Neural cell (in vitro differentiated cells): ENCODE results near the gene SGPP2. TPM values are rescaled to one million over a fixed set of nuclear protein-coding genes. Genes with fewer than 3 reads are reported as not detected.

ENCODE experiments used
- H2AFZ ChIP-seq: fragments of 200-600, 300-800 bp; sonication (generic), shearing (Covaris generic); 2 replicates; pipeline ENCODE4 v1.6.0; 2014; ENCODE audit warnings: low read depth, mild to moderate bottlenecking, antibody characterized with exemption, low read length, moderate library complexity
- H3F3A ChIP-seq: fragments of 200-600 bp; shearing (Covaris generic); 2 replicates; pipeline ENCODE4 v1.6.1; 2016; ENCODE audit warnings: mild to moderate bottlenecking, moderate library complexity, mixed read lengths, antibody characterized with exemption, low read length; ENCODE audit not compliant: insufficient read depth, poor library complexity, severe bottlenecking
- H3K27ac ChIP-seq: fragments of 200-600, 300-800 bp; sonication (generic), shearing (Covaris generic); 2 replicates; pipeline ENCODE4 v1.5.1; 2014; ENCODE audit warnings: mild to moderate bottlenecking, low read length, moderate library complexity
- H3K27me3 ChIP-seq: fragments of 300-800, 200-600 bp; sonication (generic), shearing (Covaris generic); 2 replicates; pipeline ENCODE4 v1.6.0; 2014; ENCODE audit warnings: mild to moderate bottlenecking, low read depth, low read length, moderate library complexity; ENCODE audit not compliant: insufficient read depth
- H3K36me3 ChIP-seq: fragments of 300-800, 200-600 bp; sonication (generic), shearing (Covaris generic); 2 replicates; pipeline ENCODE4 v1.5.1; 2014; ENCODE audit warnings: mild to moderate bottlenecking, antibody characterized with exemption, low read length, moderate library complexity; ENCODE audit not compliant: insufficient read depth
- H3K4me2 ChIP-seq: fragments of 300-800, 200-600 bp; sonication (generic), shearing (Covaris generic); 2 replicates; pipeline ENCODE4 v1.6.0; 2014; ENCODE audit warnings: mild to moderate bottlenecking, low read length
- H3K4me3 ChIP-seq: fragments of 300-800, 200-600 bp; sonication (generic), shearing (Covaris generic); 2 replicates; pipeline ENCODE4 v1.5.1; 2014; ENCODE audit warnings: mild to moderate bottlenecking, low read length, moderate library complexity
- H3K79me2 ChIP-seq: fragments of 200-600 bp; shearing (Covaris generic); replicated peaks from 2 replicates; pipeline ENCODE4 v1.6.0; 2014; ENCODE audit warnings: mild to moderate bottlenecking, low read length, moderate library complexity; ENCODE audit not compliant: insufficient read depth
- H3K9ac ChIP-seq: fragments of 300-800, 200-600 bp; sonication (generic), shearing (Covaris generic); 2 replicates; pipeline ENCODE4 v1.6.1; 2016; ENCODE audit warnings: mild to moderate bottlenecking, low read length, mixed read lengths
- H3K9me2 ChIP-seq: fragments of 200-600 bp; shearing (Covaris generic); 2 replicates; pipeline ENCODE4 v1.6.1; 2016; ENCODE audit warnings: mild to moderate bottlenecking, low read length, mixed read lengths; ENCODE audit not compliant: insufficient read depth
- H3K9me3 ChIP-seq: fragments of 200-600, 300-800 bp; sonication (generic), shearing (Covaris generic); 2 replicates; pipeline ENCODE4 v1.6.1; 2016; ENCODE audit warnings: mild to moderate bottlenecking, mixed run types, low read length, moderate library complexity, mixed read lengths
- H4K20me1 ChIP-seq: fragments of 200-600 bp; shearing (Covaris generic); 2 replicates; pipeline ENCODE4 v1.6.1; 2016; ENCODE audit warnings: mild to moderate bottlenecking, mixed run types; ENCODE audit not compliant: insufficient read depth
- EP300 ChIP-seq: fragments of 450-650 bp; conservative IDR thresholded peaks from 2 replicates; pipeline ENCODE4 v1.6.1; 2014; ENCODE audit warnings: antibody characterized with exemption, mild to moderate bottlenecking, moderate library complexity; ENCODE audit not compliant: poor library complexity, severe bottlenecking
- EZH2 ChIP-seq: fragments of 200-600, 300-800 bp; shearing (Covaris generic), sonication (generic); IDR thresholded peaks from 2 replicates; pipeline ENCODE4 v1.6.1; 2014; ENCODE audit warnings: antibody characterized with exemption, low read length, borderline replicate concordance, mild to moderate bottlenecking; ENCODE audit not compliant: insufficient read depth, poor library complexity, severe bottlenecking
- MXI1 ChIP-seq: fragments of 450-650 bp; conservative IDR thresholded peaks from 2 replicates; pipeline ENCODE4 v1.6.1; 2014; ENCODE audit warnings: antibody characterized with exemption, mild to moderate bottlenecking; ENCODE audit not compliant: poor library complexity, severe bottlenecking
- POLR2AphosphoS5 ChIP-seq: IDR thresholded peaks from 2 replicates; pipeline ENCODE4 v1.6.1; 2012
- RAD21 ChIP-seq: fragments of 450-650 bp; conservative IDR thresholded peaks from 2 replicates; pipeline ENCODE4 v1.6.1; 2014; ENCODE audit warnings: antibody characterized with exemption, mild to moderate bottlenecking, moderate library complexity
- SMC3 ChIP-seq: fragments of 450-650 bp; conservative IDR thresholded peaks from 2 replicates; pipeline ENCODE4 v1.6.1; 2014; ENCODE audit warnings: antibody characterized with exemption, mild to moderate bottlenecking, moderate library complexity; ENCODE audit not compliant: poor library complexity
- TAF1 ChIP-seq: IDR thresholded peaks from 2 replicates; pipeline ENCODE4 v1.6.1; 2012; ENCODE audit warnings: low read depth
- polyA plus RNA-seq: library from polyadenylated mRNA; depleted of rRNA; stranded (reverse); fragments of >200 nt; gene quantifications from 2 replicates; pipeline ENCODE4 v1.2.3, GENCODE V29; 2014
- TF ChIP-seq, protein P1 (sequence below): IDR thresholded peaks from 2 replicates; pipeline ENCODE4 v1.6.1; 2012; ENCODE audit warnings: borderline replicate concordance
- TF ChIP-seq, protein P2 (sequence below): fragments of 450-650 bp; IDR thresholded peaks from 2 replicates; pipeline ENCODE4 v1.5.1; 2014; ENCODE audit warnings: antibody characterized with exemption, mild to moderate bottlenecking, moderate library complexity; ENCODE audit not compliant: poor library complexity, severe bottlenecking

SGPP2 gene
- polyA plus RNA-seq, 1 donor from 2014 or later: 0.38 TPM

DNA sequence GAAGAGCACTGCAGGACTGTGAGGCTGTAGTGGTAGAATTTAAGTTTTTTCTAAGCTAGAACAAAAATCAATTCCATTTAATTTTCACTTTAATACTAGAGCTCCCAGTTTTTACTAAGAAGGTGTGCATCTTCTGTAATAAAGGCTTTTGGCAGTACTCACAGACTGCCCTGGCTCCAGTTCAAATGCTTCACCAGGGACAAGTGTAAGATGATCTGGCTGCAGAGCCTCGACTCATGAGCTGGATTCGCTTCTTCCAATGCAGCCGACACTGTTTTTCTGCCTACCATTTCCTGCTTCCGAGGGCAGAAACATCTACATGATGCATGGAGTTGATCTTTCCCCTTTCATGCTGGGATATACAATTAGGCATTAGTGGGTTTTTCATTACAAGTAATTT lies 144.5 kb downstream of the SGPP2 start:
- TF ChIP-seq TAF1 (no peak), EP300 (no peak), SMC3 (no peak), MXI1 (no peak), POLR2AphosphoS5 (no peak), EZH2 (no peak), RAD21 (no peak)
- TF ChIP-seq, protein P1, sequence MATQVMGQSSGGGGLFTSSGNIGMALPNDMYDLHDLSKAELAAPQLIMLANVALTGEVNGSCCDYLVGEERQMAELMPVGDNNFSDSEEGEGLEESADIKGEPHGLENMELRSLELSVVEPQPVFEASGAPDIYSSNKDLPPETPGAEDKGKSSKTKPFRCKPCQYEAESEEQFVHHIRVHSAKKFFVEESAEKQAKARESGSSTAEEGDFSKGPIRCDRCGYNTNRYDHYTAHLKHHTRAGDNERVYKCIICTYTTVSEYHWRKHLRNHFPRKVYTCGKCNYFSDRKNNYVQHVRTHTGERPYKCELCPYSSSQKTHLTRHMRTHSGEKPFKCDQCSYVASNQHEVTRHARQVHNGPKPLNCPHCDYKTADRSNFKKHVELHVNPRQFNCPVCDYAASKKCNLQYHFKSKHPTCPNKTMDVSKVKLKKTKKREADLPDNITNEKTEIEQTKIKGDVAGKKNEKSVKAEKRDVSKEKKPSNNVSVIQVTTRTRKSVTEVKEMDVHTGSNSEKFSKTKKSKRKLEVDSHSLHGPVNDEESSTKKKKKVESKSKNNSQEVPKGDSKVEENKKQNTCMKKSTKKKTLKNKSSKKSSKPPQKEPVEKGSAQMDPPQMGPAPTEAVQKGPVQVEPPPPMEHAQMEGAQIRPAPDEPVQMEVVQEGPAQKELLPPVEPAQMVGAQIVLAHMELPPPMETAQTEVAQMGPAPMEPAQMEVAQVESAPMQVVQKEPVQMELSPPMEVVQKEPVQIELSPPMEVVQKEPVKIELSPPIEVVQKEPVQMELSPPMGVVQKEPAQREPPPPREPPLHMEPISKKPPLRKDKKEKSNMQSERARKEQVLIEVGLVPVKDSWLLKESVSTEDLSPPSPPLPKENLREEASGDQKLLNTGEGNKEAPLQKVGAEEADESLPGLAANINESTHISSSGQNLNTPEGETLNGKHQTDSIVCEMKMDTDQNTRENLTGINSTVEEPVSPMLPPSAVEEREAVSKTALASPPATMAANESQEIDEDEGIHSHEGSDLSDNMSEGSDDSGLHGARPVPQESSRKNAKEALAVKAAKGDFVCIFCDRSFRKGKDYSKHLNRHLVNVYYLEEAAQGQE: no peak
- TF ChIP-seq, protein P2, sequence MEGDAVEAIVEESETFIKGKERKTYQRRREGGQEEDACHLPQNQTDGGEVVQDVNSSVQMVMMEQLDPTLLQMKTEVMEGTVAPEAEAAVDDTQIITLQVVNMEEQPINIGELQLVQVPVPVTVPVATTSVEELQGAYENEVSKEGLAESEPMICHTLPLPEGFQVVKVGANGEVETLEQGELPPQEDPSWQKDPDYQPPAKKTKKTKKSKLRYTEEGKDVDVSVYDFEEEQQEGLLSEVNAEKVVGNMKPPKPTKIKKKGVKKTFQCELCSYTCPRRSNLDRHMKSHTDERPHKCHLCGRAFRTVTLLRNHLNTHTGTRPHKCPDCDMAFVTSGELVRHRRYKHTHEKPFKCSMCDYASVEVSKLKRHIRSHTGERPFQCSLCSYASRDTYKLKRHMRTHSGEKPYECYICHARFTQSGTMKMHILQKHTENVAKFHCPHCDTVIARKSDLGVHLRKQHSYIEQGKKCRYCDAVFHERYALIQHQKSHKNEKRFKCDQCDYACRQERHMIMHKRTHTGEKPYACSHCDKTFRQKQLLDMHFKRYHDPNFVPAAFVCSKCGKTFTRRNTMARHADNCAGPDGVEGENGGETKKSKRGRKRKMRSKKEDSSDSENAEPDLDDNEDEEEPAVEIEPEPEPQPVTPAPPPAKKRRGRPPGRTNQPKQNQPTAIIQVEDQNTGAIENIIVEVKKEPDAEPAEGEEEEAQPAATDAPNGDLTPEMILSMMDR: no peak
- Histone ChIP-seq H3K9me3 (no peaks in the 10 kb centered on the region), H2AFZ (no peak overlapping the region), H3F3A (no peaks in the 10 kb centered on the region), H3K4me3 (no peak overlapping the region), H3K36me3 (peaks cover 3% of the 10 kb centered on the region), H3K27me3 (no peaks in the 10 kb centered on the region), H3K4me2 (no peak overlapping the region), H4K20me1 (no peaks in the 10 kb centered on the region), H3K79me2 (no peaks in the 10 kb centered on the region), H3K9ac (no peak overlapping the region), H3K9me2 (no peaks in the 10 kb centered on the region), H3K27ac (no peak overlapping the region)

DNA sequence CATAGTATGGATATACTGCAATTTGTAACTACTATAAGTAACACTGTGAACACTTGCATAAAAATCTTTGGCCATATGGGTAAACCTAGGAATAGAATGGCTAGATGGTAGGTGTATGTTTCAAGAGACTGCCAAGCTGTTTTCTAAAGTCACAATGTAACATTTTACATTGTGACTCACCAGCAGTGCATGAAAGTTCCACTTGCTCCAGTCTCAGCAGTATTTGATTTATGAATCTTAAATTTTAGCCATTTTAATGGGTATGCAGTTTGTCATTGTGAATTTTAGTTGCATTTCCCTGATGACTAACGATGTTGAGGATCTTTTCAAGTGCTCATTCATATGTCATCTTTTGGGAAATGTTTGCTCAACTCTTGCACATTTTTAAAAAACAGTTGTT lies 145.5 kb downstream of the SGPP2 start:
- H3K4me2 ChIP-seq: no peak overlapping the region
- H3K9me3 ChIP-seq: no peaks in the 10 kb centered on the region
- no peak overlapping the region for H3K27ac ChIP-seq
- TF ChIP-seq, protein P2: no peak
- TF ChIP-seq MXI1: no peak
- no peak for TF ChIP-seq RAD21
- no peak for TF ChIP-seq EP300
- no peak for TF ChIP-seq TAF1
- no peak for TF ChIP-seq EZH2
- TF ChIP-seq, protein P1: no peak
- no peak for TF ChIP-seq POLR2AphosphoS5
- TF ChIP-seq SMC3: no peak
- H3K36me3 ChIP-seq: peaks cover under 1% of the 10 kb centered on the region
- no peak overlapping the region for H3K9ac ChIP-seq
- H3K27me3 ChIP-seq: no peaks in the 10 kb centered on the region
- no peaks in the 10 kb centered on the region for H3K79me2 ChIP-seq
- H3F3A ChIP-seq: no peaks in the 10 kb centered on the region
- no peak overlapping the region for H2AFZ ChIP-seq
- H4K20me1 ChIP-seq: no peaks in the 10 kb centered on the region
- H3K9me2 ChIP-seq: no peaks in the 10 kb centered on the region
- H3K4me3 ChIP-seq: no peak overlapping the region
